Limb (tissue), 2 donors: ENCODE measurements around the gene CANX.

Source experiments
- DNase-seq, 2 donors: peaks; one replicate each; pipeline ENCODE4 v3.0.0-alpha.2; 2016; ENCODE audit errors: extremely low spot score in 2 of 2

The CANX gene

GRCh38 chr5:179774442-179774841, 75.7 kb downstream of the CANX start:
- no peak for DNase-seq

- DNase-seq, result no peak
These were observed 77.7 kb downstream of the CANX start for GRCh38 chr5:179776411-179776938.

- no peak for DNase-seq
These were observed 78.7 kb downstream of the CANX start for GRCh38 chr5:179777456-179777855.

GRCh38 chr5:179777909-179778308, 79.1 kb downstream of the CANX start:
- no peak for DNase-seq

GRCh38 chr5:179778591-179778990, 79.8 kb downstream of the CANX start:
- DNase-seq, result no peak

- DNase-seq, result no peak
These were observed 81.1 kb downstream of the CANX start for GRCh38 chr5:179779826-179780225.

GRCh38 chr5:179780362-179780761, 81.6 kb downstream of the CANX start:
- DNase-seq, result no peak
